ENCODE results near the gene SPEN. TPM values are rescaled to one million over a fixed set of nuclear protein-coding genes. Genes with fewer than 3 reads are reported as not detected.

SPEN gene
- total and polyA plus RNA-seq, 9 of the 15 experiments (the other 6 are each of a cell fraction or from before 2014, with no cell fraction given) = 5.7 to 87.5 (median 27.2) TPM

DNA sequence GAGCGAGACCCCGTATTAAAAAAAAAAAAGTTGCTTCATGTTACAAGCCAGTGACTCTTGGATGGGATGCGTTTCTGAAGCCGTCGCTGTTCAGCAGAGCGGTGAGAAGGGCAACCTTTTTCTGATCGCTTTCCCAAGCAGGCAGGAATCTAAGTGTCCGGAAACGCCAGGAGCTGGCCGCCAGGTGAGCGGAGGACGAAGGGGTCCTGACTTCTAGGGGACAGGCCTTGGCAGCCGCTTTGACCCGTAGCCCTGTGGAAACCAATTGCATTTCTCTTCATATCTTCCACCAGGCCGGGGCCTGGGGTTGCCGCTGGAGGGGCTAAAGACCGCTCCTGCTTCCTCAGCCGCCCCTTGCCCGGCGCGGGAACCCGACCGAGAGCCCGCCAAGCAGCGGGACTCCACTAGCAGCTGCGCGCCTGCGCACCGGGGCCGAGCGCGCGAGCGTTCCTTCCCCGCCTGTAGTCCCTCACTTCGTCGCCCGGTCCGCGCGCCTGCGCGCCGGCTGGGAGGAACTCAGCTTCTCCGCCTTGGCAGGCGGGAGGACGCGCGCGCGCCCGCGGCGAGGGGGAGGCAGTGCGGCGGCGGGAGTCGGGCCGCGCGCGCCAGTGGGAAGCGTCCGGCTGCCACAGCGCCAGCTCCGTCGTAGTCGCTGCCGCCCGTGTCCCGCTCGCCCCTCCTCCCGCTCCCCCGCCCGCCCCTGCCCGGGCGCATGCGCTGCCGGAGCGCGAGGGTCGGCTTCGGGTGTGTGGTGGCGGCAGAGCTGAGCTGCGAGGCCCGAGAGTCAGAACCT lies at the start of gene SPEN (continued):
- TF ChIP-seq, protein P1, sequence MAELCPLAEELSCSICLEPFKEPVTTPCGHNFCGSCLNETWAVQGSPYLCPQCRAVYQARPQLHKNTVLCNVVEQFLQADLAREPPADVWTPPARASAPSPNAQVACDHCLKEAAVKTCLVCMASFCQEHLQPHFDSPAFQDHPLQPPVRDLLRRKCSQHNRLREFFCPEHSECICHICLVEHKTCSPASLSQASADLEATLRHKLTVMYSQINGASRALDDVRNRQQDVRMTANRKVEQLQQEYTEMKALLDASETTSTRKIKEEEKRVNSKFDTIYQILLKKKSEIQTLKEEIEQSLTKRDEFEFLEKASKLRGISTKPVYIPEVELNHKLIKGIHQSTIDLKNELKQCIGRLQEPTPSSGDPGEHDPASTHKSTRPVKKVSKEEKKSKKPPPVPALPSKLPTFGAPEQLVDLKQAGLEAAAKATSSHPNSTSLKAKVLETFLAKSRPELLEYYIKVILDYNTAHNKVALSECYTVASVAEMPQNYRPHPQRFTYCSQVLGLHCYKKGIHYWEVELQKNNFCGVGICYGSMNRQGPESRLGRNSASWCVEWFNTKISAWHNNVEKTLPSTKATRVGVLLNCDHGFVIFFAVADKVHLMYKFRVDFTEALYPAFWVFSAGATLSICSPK (IDR thresholded peaks at IDR 0.05; ENCODE audit: borderline replicate concordance) = no peak
- no peak for TF ChIP-seq HDAC8 (tag; IDR thresholded peaks at IDR 0.05)
- TF ChIP-seq ZZZ3 (IDR thresholded peaks at IDR 0.05) = no peak
- TF ChIP-seq BRF1 (IDR thresholded peaks at IDR 0.05; ENCODE audit: borderline replicate concordance, extremely low read depth, insufficient read length) = no peak
- no peak for TF ChIP-seq ETS2 (tag; IDR thresholded peaks at IDR 0.05; ENCODE audit: borderline replicate concordance, poor library complexity, severe bottlenecking)
- no peak for TF ChIP-seq CLOCK (CRISPR knock-in tag; IDR thresholded peaks at IDR 0.05; ENCODE audit: borderline replicate concordance)
- TF ChIP-seq SAFB2 (IDR thresholded peaks at IDR 0.05; ENCODE audit: borderline replicate concordance, low read depth, low read length, severe bottlenecking) = no peak
- TF ChIP-seq NCOA1 (IDR thresholded peaks at IDR 0.05; ENCODE audit: low read depth) = no peak
- TF ChIP-seq SUPT5H (IDR thresholded peaks at IDR 0.05) = peak; percentile 89
- TF ChIP-seq CBX2 (IDR thresholded peaks at IDR 0.05; ENCODE audit: insufficient read depth, low read length, poor library complexity, severe bottlenecking) = no peak
- TF ChIP-seq ZNF354B (CRISPR knock-in tag; IDR thresholded peaks at IDR 0.05) = no peak
- TF ChIP-seq E2F1 (CRISPR knock-in tag; IDR thresholded peaks at IDR 0.05) = peak; percentile 98
- TF ChIP-seq, protein P2, sequence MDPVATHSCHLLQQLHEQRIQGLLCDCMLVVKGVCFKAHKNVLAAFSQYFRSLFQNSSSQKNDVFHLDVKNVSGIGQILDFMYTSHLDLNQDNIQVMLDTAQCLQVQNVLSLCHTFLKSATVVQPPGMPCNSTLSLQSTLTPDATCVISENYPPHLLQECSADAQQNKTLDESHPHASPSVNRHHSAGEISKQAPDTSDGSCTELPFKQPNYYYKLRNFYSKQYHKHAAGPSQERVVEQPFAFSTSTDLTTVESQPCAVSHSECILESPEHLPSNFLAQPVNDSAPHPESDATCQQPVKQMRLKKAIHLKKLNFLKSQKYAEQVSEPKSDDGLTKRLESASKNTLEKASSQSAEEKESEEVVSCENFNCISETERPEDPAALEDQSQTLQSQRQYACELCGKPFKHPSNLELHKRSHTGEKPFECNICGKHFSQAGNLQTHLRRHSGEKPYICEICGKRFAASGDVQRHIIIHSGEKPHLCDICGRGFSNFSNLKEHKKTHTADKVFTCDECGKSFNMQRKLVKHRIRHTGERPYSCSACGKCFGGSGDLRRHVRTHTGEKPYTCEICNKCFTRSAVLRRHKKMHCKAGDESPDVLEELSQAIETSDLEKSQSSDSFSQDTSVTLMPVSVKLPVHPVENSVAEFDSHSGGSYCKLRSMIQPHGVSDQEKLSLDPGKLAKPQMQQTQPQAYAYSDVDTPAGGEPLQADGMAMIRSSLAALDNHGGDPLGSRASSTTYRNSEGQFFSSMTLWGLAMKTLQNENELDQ (CRISPR knock-in tag; IDR thresholded peaks at IDR 0.05; ENCODE audit: borderline replicate concordance) = no peak
- no peak for TF ChIP-seq SMARCB1 (IDR thresholded peaks at IDR 0.05; ENCODE audit: insufficient read length, low read depth)
- peak; percentile 68; the same call in 1 of the 2 replicates for TF ChIP-seq CREM (IDR thresholded peaks at IDR 0.05; ENCODE audit: low read depth)
- TF ChIP-seq TCF3 (CRISPR knock-in tag; IDR thresholded peaks at IDR 0.05) = no peak
- TF ChIP-seq SMAD2 (IDR thresholded peaks at IDR 0.05; ENCODE audit: low read depth, low read length) = 0 out of 2 replicates have a peak, but pooled peaks have one; percentile 15
- no peak for TF ChIP-seq ZFP36 (IDR thresholded peaks at IDR 0.05; ENCODE audit: low read depth, low read length, partially characterized antibody)
- TF ChIP-seq MYBL2 (IDR thresholded peaks at IDR 0.05; ENCODE audit: low read depth) = no peak
- TF ChIP-seq MYBL2 (CRISPR knock-in tag; IDR thresholded peaks at IDR 0.05; ENCODE audit: borderline replicate concordance) = no peak

Data from K562 (cell line).